Lower lobe of right lung (tissue), 2 donors: ENCODE data around the gene SLC45A1. TPM values are rescaled to one million over a fixed set of nuclear protein-coding genes. Genes with fewer than 3 reads are reported as not detected.

ENCODE experiments used
- ATAC-seq, 2 donors: fragments of 200-7000 bp; cut with Tn5 transposase; one replicate each; pipeline ENCODE4 v1.9.1; 2020 to 2022; ENCODE audit warnings: mild to moderate bottlenecking in 2 of 2, moderate library complexity in 2 of 2
- DNase-seq: peaks from one replicate; pipeline ENCODE4 v3.0.0-alpha.2; 2020
- H3K27ac ChIP-seq: fragments of 200-600 bp; one replicate; pipeline ENCODE4 v1.8.0; 2022
- H3K27me3 ChIP-seq: fragments of 200-600 bp; one replicate; pipeline ENCODE4 v1.8.0; 2022; ENCODE audit warnings: low read depth
- H3K36me3 ChIP-seq: fragments of 200-600 bp; one replicate; pipeline ENCODE4 v1.8.0; 2022; ENCODE audit warnings: mild to moderate bottlenecking
- H3K4me1 ChIP-seq: fragments of 200-600 bp; one replicate; pipeline ENCODE4 v1.8.0; 2022
- H3K4me3 ChIP-seq: fragments of 200-600 bp; one replicate; pipeline ENCODE4 v1.8.0; 2022; ENCODE audit warnings: mild to moderate bottlenecking
- H3K9me3 ChIP-seq: fragments of 200-600 bp; one replicate; pipeline ENCODE4 v1.8.0; 2022
- intact Hi-C: fragments of 100-400 bp; cut with DNase I; formaldehyde crosslinking; loops from one replicate; pipeline ENCODE4 v1.11.0; 2022
- total RNA-seq: library from RNA; stranded (reverse); fragmentation: NEBNext Ultra II Directional; extraction: Animal tissue kit (Norgen Biotek cat#: 25700); gene quantifications from one replicate; pipeline ENCODE4 v1.2.1, GENCODE V29; 2021
- TF ChIP-seq, protein P1 (sequence below): fragments of 200-600 bp; IDR thresholded peaks from one replicate; pipeline ENCODE4 v1.8.0; 2022; ENCODE audit warnings: antibody characterized with exemption, mild to moderate bottlenecking
- donor health status: DM: no; HTN: yes; CAD: no; lungs with severe emphysema.

Gene SLC45A1
- total RNA-seq, 1 donor from 2014 or later = 0.92 TPM

DNA sequence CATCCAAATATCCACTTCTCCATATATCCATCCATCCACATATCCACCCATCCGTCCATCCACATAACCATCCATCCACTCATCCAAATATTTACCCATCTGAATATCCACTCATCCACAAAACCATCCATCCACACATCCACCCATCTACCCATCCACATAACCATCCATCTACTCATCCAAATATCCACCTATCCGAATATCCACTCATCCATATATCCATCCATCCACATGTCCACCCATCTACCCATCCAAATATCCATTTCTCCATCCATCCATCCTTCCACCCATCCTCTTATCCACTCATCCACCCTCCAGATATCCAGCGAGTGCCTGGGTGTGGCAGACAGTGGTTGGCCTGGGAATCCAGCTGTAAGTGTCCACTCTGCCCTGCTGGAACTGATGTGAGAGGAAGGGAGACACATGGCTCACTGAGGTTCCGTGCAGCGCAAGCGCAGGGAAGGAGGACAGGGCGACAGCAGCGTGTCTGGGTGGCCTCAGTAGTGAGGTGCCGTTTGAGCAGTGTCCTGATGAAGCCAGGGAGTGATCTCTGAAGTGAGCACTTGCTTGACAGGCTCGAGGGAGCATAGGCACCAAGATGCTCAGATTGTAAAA, 27.1 kb downstream of the SLC45A1 start:
- DNase-seq (no peak), ATAC-seq (no peak)
- no peak overlapping the region for H3K27ac ChIP-seq
- H3K4me3 ChIP-seq = no peak overlapping the region
- H3K9me3 ChIP-seq = no peaks in the 10 kb centered on the region
- H3K4me1 ChIP-seq = peaks cover 15% of the 10 kb centered on the region
- H3K36me3 ChIP-seq = no peaks in the 10 kb centered on the region
- H3K27me3 ChIP-seq = no peaks in the 10 kb centered on the region
- intact Hi-C loops = no loop called here
- TF ChIP-seq, protein P1, sequence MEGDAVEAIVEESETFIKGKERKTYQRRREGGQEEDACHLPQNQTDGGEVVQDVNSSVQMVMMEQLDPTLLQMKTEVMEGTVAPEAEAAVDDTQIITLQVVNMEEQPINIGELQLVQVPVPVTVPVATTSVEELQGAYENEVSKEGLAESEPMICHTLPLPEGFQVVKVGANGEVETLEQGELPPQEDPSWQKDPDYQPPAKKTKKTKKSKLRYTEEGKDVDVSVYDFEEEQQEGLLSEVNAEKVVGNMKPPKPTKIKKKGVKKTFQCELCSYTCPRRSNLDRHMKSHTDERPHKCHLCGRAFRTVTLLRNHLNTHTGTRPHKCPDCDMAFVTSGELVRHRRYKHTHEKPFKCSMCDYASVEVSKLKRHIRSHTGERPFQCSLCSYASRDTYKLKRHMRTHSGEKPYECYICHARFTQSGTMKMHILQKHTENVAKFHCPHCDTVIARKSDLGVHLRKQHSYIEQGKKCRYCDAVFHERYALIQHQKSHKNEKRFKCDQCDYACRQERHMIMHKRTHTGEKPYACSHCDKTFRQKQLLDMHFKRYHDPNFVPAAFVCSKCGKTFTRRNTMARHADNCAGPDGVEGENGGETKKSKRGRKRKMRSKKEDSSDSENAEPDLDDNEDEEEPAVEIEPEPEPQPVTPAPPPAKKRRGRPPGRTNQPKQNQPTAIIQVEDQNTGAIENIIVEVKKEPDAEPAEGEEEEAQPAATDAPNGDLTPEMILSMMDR = no peak

DNA sequence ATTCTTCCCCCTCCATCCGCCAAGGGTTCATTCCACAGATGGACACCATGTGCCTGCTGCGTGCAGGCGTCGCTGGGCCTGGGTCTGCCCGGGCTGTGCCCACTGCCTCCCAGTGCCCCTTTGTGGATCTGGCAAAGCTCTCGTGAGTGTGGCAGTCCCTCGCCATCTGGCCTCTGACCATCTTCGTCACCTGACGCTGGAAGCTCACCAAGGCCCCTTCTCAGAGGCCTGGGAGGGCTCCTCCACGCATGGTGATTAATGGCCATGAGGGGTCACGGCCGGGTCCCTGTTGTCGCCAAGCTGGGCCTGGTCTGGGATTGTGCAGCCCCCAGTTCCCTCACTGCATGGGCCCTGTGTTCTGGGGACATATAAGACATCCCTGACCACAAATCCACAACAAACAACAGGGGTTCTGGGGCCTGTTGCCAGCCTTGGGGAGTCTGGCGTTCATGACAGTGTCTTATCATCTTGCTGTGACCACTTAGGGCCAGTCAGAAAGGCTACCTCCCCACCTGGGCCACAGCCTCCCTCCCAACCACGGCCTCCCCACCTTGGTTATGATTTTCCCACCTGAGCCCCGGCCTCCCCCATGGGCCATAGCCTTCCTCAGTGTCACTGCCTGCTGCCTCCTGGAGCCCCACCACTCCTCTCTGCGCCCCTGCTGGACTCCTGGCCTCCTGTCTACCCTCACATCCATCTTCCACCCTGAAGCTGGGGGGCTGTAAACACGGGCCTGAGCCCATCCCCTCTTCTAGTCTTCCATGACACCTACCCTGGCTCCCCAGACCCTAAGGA, 27.9 kb downstream of the SLC45A1 start:
- H3K36me3 ChIP-seq = no peaks in the 10 kb centered on the region
- DNase-seq (no peak), ATAC-seq (no peak)
- H3K4me1 ChIP-seq = peaks cover 15% of the 10 kb centered on the region
- H3K27me3 ChIP-seq = no peaks in the 10 kb centered on the region
- intact Hi-C loops = no loop called here
- H3K27ac ChIP-seq = no peak overlapping the region
- H3K4me3 ChIP-seq = no peak overlapping the region
- no peaks in the 10 kb centered on the region for H3K9me3 ChIP-seq
- TF ChIP-seq, protein P1 = no peak

DNA sequence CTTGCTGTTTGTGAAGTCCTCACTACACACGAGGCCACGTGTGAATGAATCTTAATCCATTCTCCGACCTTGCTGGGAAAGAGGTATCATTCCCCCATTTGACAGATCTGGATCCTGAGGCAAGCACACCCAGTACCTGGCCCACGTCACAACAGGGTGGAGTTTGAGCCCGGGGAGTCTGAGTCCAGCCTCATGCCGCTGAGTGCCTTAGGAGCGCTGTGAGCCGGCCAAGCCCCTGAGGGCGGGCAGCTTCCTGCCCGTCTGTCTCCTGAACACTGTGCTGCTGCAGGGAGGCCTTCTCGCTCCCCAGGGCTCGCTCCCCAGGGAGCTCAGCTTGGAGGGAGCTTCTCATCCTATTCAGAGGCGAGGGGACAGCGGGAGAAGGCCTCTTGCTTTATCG, 29.7 kb downstream of the SLC45A1 start:
- H3K27ac ChIP-seq = no peak overlapping the region
- intact Hi-C loops = no loop called here
- H3K4me3 ChIP-seq = no peak overlapping the region
- H3K27me3 ChIP-seq = no peaks in the 10 kb centered on the region
- H3K4me1 ChIP-seq = peaks cover 15% of the 10 kb centered on the region
- H3K9me3 ChIP-seq = no peaks in the 10 kb centered on the region
- TF ChIP-seq, protein P1 = no peak
- DNase-seq (no peak), ATAC-seq (peak in 1 of 2 donors; percentile 8)
- peaks cover 4% of the 10 kb centered on the region for H3K36me3 ChIP-seq

DNA sequence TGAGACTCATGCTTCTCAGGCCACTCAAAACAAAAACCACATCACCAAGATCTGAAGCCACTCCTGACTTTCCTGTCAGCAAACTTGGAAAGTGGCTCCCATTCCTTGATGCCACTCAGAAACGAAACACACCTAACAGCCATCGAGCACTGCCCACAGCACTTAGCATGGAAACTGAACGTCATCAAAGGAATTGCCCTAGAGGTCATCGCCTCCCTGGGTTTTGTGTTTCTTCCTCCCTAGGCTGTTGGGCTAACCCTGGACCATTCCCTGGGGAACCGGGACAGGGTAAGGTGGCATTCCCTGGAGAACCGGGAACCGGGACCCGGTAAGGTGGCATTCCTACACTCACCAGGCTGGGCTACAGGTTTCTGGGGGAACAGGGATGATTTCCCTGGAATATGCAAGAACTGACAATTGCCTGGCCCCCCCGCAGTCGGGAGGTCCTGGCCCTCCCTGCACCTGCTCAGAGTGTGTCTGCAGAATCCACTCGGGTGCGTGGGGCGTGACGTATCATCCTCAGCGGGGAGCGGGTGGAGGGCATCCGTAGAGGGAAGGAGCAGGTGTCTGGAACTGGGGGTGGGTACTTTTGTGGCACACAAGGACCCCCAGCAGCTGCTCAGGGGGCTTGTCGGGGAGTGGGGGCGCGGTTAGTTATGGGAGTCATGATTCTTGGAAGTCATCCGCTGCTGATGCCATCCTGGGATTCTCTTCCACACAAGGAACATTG, 30.3 kb downstream of the SLC45A1 start:
- no peak overlapping the region for H3K4me3 ChIP-seq
- H3K4me1 ChIP-seq = peaks cover 15% of the 10 kb centered on the region
- ATAC-seq = no peak
- intact Hi-C loops = no loop called here
- H3K27ac ChIP-seq = no peak overlapping the region
- no peak for DNase-seq
- no peaks in the 10 kb centered on the region for H3K27me3 ChIP-seq
- TF ChIP-seq, protein P1 = no peak
- H3K36me3 ChIP-seq = peaks cover 10% of the 10 kb centered on the region
- H3K9me3 ChIP-seq = no peaks in the 10 kb centered on the region

DNA sequence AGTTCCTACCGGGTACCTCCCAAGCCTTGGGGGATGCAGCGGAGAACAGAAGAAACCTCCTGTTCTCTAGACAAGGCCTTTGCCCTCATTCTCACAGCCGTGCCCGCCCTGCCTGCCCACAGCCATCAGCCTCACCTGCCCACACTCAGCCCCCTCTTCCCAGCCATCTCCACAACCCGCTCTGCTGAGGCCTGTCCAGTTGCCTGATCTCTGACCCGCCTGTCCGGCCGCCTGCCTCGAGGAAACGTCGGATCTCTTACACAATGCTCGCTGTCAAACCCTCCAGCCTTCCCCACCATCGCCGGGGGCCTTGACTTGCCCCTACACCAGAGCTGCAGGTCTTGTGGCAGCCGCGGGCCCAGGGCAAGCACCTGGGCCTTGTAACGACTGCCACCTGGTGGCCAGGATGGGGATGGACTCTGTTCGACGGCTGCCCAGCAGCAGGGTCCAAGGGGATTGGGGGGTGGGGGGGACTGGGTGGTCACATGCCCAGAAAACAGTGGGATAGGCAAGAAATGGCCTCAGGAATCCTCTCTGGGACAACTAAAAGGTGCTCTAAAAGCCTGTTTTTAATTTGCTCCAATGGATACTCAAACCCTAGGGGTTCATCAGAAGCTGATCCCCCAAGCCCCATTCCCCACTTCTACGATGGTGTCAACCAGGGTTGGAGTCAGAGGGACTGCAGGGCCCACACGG, 31.0 kb downstream of the SLC45A1 start:
- DNase-seq = peak; percentile 82
- Histone ChIP-seq H3K27me3 (no peaks in the 10 kb centered on the region), H3K4me1 (peaks cover 10% of the 10 kb centered on the region), H3K27ac (no peak overlapping the region), H3K36me3 (peaks cover 17% of the 10 kb centered on the region), H3K9me3 (no peaks in the 10 kb centered on the region), H3K4me3 (no peak overlapping the region)
- TF ChIP-seq, protein P1 = peak; percentile 83
- intact Hi-C loops = no loop called here
- peak; percentile 77 to 80 for ATAC-seq
